K562 (cell line): ENCODE results near the gene ASCL3.

ENCODE experiments used
- RBBP5 ChIP-seq: fragments of 200-600 bp; sonication (generic); IDR thresholded peaks from 2 replicates; pipeline ENCODE4 v1.6.1; 2012; ENCODE audit warnings: borderline replicate concordance, mild to moderate bottlenecking, low read length, control low read depth, inconsistent platforms; ENCODE audit not compliant: insufficient read depth, poor library complexity, severe bottlenecking
- ZNF408 ChIP-seq: fragments of 250-450 bp; sonication (Bioruptor Pico); IDR thresholded peaks from 2 replicates; pipeline ENCODE4 v1.4.0; 2020; ENCODE audit warnings: low read depth, mild to moderate bottlenecking, moderate library complexity

DNA sequence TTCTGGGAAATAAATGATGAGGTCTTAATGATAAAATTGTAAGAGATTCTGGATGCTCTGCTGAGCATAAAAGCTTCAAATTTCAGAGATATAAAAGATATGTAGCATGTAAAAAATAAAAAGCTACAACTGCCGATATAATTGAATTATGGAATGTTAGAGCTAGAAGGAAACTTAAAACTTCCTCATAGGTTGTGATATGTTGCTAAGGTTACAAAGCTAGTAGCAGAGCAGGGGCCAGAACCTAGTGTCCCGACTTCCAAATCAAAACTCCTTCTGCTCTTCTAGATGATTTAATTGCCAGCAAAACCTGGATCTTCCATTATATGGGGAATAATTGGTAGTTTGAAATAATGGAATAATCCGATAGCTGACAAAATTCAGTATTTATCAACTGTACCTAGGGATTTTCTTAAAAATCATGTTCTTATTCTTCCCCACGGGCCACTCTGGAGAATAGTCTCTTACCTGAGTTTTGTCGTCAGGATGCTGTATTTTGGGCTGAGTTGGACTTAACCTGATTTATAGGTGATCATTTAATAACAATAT is at the start of gene ASCL3:
- no peak for TF ChIP-seq RBBP5
- TF ChIP-seq ZNF408 (CRISPR knock-in tag) = no peak
